22Rv1 (cell line): ENCODE data around the gene RAD54L.

Experiments used
- CTCF ChIP-seq: fragments of 450-650 bp; IDR thresholded peaks from 2 replicates; pipeline ENCODE4 v1.5.1; 2017; ENCODE audit warnings: mild to moderate bottlenecking
- ZFX ChIP-seq: fragments of 450-650 bp; IDR thresholded peaks from 2 replicates; pipeline ENCODE4 v1.6.1; 2017; ENCODE audit warnings: antibody characterized with exemption, borderline replicate concordance

GRCh38 chr1:46298387-46298786, 50.8 kb downstream of the RAD54L start:
- TF ChIP-seq CTCF, result no peak
- no peak for TF ChIP-seq ZFX
